HG02678 (cell line): ENCODE measurements around the gene MOCOS.
A peak's percentile ranks its signal among the peaks of the same experiment; 100 is the strongest.

Experiments
- ATAC-seq: cut with Tn5 transposase; IDR thresholded peaks from one replicate; pipeline ENCODE4 v1.9.1; 2021; ENCODE audit warnings: mild to moderate bottlenecking, moderate library complexity; ENCODE audit not compliant: unreplicated experiment

MOCOS gene

GRCh38 chr18:36262971-36263370 is 75.7 kb downstream of the MOCOS start:
- no peak for ATAC-seq

- ATAC-seq = no peak
Measured at GRCh38 chr18:36264283-36264682, 77.0 kb downstream of the MOCOS start.

- ATAC-seq = no peak
Measured at GRCh38 chr18:36265015-36265414, 77.7 kb downstream of the MOCOS start.

- ATAC-seq = no peak
Measured at GRCh38 chr18:36269157-36269556, 81.9 kb downstream of the MOCOS start.

- no peak for ATAC-seq
Measured at GRCh38 chr18:36271153-36271552, 83.9 kb downstream of the MOCOS start.

GRCh38 chr18:36273347-36273746 is 86.0 kb downstream of the MOCOS start:
- ATAC-seq = no peak

- no peak for ATAC-seq
Measured at GRCh38 chr18:36274083-36274715, 86.9 kb downstream of the MOCOS start.

- ATAC-seq = no peak
Measured at GRCh38 chr18:36275561-36275960, 88.3 kb downstream of the MOCOS start.

- no peak for ATAC-seq
Measured at GRCh38 chr18:36279001-36279400, 91.7 kb downstream of the MOCOS start.

GRCh38 chr18:36281936-36282335 is 94.6 kb downstream of the MOCOS start:
- no peak for ATAC-seq

- no peak for ATAC-seq
Measured at GRCh38 chr18:36283448-36283847, 96.2 kb downstream of the MOCOS start.

GRCh38 chr18:36284268-36284667 is 97.0 kb downstream of the MOCOS start:
- ATAC-seq = no peak

- ATAC-seq = no peak
Measured at GRCh38 chr18:36284671-36285295, 97.5 kb downstream of the MOCOS start.

- ATAC-seq = no peak
Measured at GRCh38 chr18:36287653-36288052, 100.4 kb downstream of the MOCOS start.

- no peak for ATAC-seq
Measured at GRCh38 chr18:36288689-36289088, 101.4 kb downstream of the MOCOS start.

- ATAC-seq = no peak
Measured at GRCh38 chr18:36294031-36294430, 106.7 kb downstream of the MOCOS start.

GRCh38 chr18:36295214-36295613 is 107.9 kb downstream of the MOCOS start:
- no peak for ATAC-seq

- no peak for ATAC-seq
Measured at GRCh38 chr18:36295880-36296301, 108.6 kb downstream of the MOCOS start.

- ATAC-seq = peak; percentile 23
Measured at GRCh38 chr18:36296650-36297416, 109.5 kb downstream of the MOCOS start.

- ATAC-seq = peak; percentile 72
Measured at GRCh38 chr18:36297417-36298125, 110.3 kb downstream of the MOCOS start, which contains the start of gene FHOD3. Gene FHOD3 (plus strand): TSS chr18:36297713. CDS start chr18:36297836, 123 bp downstream.

GRCh38 chr18:36298126-36298741 is 110.9 kb downstream of the MOCOS start:
- peak; percentile 31 for ATAC-seq
